ENCODE results near the gene FCHSD2.

The FCHSD2 gene

GRCh38 chr11:72959998-72960731 is 182.0 kb downstream of the FCHSD2 start:
- Histone ChIP-seq H3K9me3 (ENCODE audit: control insufficient read depth, low read length) (no peaks in the 10 kb centered on the region), H3K4me1 (ENCODE audit: control insufficient read depth, insufficient read depth, low read length) (no peaks in the 10 kb centered on the region), H3K4me3 (ENCODE audit: low read length) (no peak overlapping the region), H3K9ac (ENCODE audit: low read length) (no peak overlapping the region), H3K27me3 (ENCODE audit: control insufficient read depth, insufficient read depth, low read length) (no peaks in the 10 kb centered on the region), H3K36me3 (ENCODE audit: control insufficient read depth, insufficient read depth, low read length) (no peaks in the 10 kb centered on the region)

- Histone ChIP-seq H3K36me3 (ENCODE audit: control insufficient read depth, insufficient read depth, low read length) (no peaks in the 10 kb centered on the region), H3K27me3 (ENCODE audit: control insufficient read depth, insufficient read depth, low read length) (no peaks in the 10 kb centered on the region), H3K9ac (ENCODE audit: low read length) (no peak overlapping the region), H3K4me1 (ENCODE audit: control insufficient read depth, insufficient read depth, low read length) (no peaks in the 10 kb centered on the region), H3K9me3 (ENCODE audit: control insufficient read depth, low read length) (no peaks in the 10 kb centered on the region), H3K4me3 (ENCODE audit: low read length) (no peak overlapping the region)
Observed at GRCh38 chr11:72958791-72959190, 183.3 kb downstream of the FCHSD2 start.

- no peaks in the 10 kb centered on the region for H3K9me3 ChIP-seq (ENCODE audit: control insufficient read depth, low read length)
- H3K4me3 ChIP-seq (ENCODE audit: low read length), result no peak overlapping the region
- no peaks in the 10 kb centered on the region for H3K27me3 ChIP-seq (ENCODE audit: control insufficient read depth, insufficient read depth, low read length)
- no peaks in the 10 kb centered on the region for H3K4me1 ChIP-seq (ENCODE audit: control insufficient read depth, insufficient read depth, low read length)
- H3K9ac ChIP-seq (ENCODE audit: low read length), result no peak overlapping the region
- no peaks in the 10 kb centered on the region for H3K36me3 ChIP-seq (ENCODE audit: control insufficient read depth, insufficient read depth, low read length)
Observed at GRCh38 chr11:72955466-72955865, 186.7 kb downstream of the FCHSD2 start.

- no peaks in the 10 kb centered on the region for H3K9me3 ChIP-seq (ENCODE audit: control insufficient read depth, low read length)
- no peaks in the 10 kb centered on the region for H3K4me1 ChIP-seq (ENCODE audit: control insufficient read depth, insufficient read depth, low read length)
- H3K4me3 ChIP-seq (ENCODE audit: low read length), result no peak overlapping the region
- H3K36me3 ChIP-seq (ENCODE audit: control insufficient read depth, insufficient read depth, low read length), result no peaks in the 10 kb centered on the region
- H3K9ac ChIP-seq (ENCODE audit: low read length), result no peak overlapping the region
- H3K27me3 ChIP-seq (ENCODE audit: control insufficient read depth, insufficient read depth, low read length), result no peaks in the 10 kb centered on the region
Observed at GRCh38 chr11:72954860-72955259, 187.3 kb downstream of the FCHSD2 start.

GRCh38 chr11:72953637-72954036 is 188.5 kb downstream of the FCHSD2 start:
- no peaks in the 10 kb centered on the region for H3K4me1 ChIP-seq (ENCODE audit: control insufficient read depth, insufficient read depth, low read length)
- H3K9me3 ChIP-seq (ENCODE audit: control insufficient read depth, low read length), result no peaks in the 10 kb centered on the region
- no peaks in the 10 kb centered on the region for H3K36me3 ChIP-seq (ENCODE audit: control insufficient read depth, insufficient read depth, low read length)
- H3K27me3 ChIP-seq (ENCODE audit: control insufficient read depth, insufficient read depth, low read length), result no peaks in the 10 kb centered on the region
- H3K9ac ChIP-seq (ENCODE audit: low read length), result no peak overlapping the region
- H3K4me3 ChIP-seq (ENCODE audit: low read length), result no peak overlapping the region

GRCh38 chr11:72951888-72952287 is 190.2 kb downstream of the FCHSD2 start:
- H3K9ac ChIP-seq (ENCODE audit: low read length), result no peak overlapping the region
- H3K27me3 ChIP-seq (ENCODE audit: control insufficient read depth, insufficient read depth, low read length), result no peaks in the 10 kb centered on the region
- H3K36me3 ChIP-seq (ENCODE audit: control insufficient read depth, insufficient read depth, low read length), result no peaks in the 10 kb centered on the region
- no peaks in the 10 kb centered on the region for H3K9me3 ChIP-seq (ENCODE audit: control insufficient read depth, low read length)
- no peak overlapping the region for H3K4me3 ChIP-seq (ENCODE audit: low read length)
- no peaks in the 10 kb centered on the region for H3K4me1 ChIP-seq (ENCODE audit: control insufficient read depth, insufficient read depth, low read length)

- Histone ChIP-seq H3K36me3 (ENCODE audit: control insufficient read depth, insufficient read depth, low read length) (no peaks in the 10 kb centered on the region), H3K9me3 (ENCODE audit: control insufficient read depth, low read length) (no peaks in the 10 kb centered on the region), H3K9ac (ENCODE audit: low read length) (no peak overlapping the region)
Observed at GRCh38 chr11:72951193-72951592, 190.9 kb downstream of the FCHSD2 start.

GRCh38 chr11:72950685-72951084 is 191.4 kb downstream of the FCHSD2 start:
- Histone ChIP-seq H3K36me3 (ENCODE audit: control insufficient read depth, insufficient read depth, low read length) (no peaks in the 10 kb centered on the region), H3K4me1 (ENCODE audit: control insufficient read depth, insufficient read depth, low read length) (no peaks in the 10 kb centered on the region), H3K9me3 (ENCODE audit: control insufficient read depth, low read length) (no peaks in the 10 kb centered on the region), H3K27me3 (ENCODE audit: control insufficient read depth, insufficient read depth, low read length) (no peaks in the 10 kb centered on the region), H3K4me3 (ENCODE audit: low read length) (no peak overlapping the region), H3K9ac (ENCODE audit: low read length) (no peak overlapping the region)

More at GRCh38 chr11:72951193-72951592, 190.9 kb downstream of the FCHSD2 start:
- H3K27me3 ChIP-seq (ENCODE audit: control insufficient read depth, insufficient read depth, low read length), result no peaks in the 10 kb centered on the region
- no peaks in the 10 kb centered on the region for H3K4me1 ChIP-seq (ENCODE audit: control insufficient read depth, insufficient read depth, low read length)
- no peak overlapping the region for H3K4me3 ChIP-seq (ENCODE audit: low read length)

- Histone ChIP-seq H3K36me3 (ENCODE audit: control insufficient read depth, insufficient read depth, low read length) (no peaks in the 10 kb centered on the region), H3K4me3 (ENCODE audit: low read length) (no peak overlapping the region), H3K9ac (ENCODE audit: low read length) (no peak overlapping the region), H3K4me1 (ENCODE audit: control insufficient read depth, insufficient read depth, low read length) (no peaks in the 10 kb centered on the region), H3K9me3 (ENCODE audit: control insufficient read depth, low read length) (no peaks in the 10 kb centered on the region), H3K27me3 (ENCODE audit: control insufficient read depth, insufficient read depth, low read length) (no peaks in the 10 kb centered on the region)
Observed at GRCh38 chr11:72947229-72947628, 194.9 kb downstream of the FCHSD2 start.

GRCh38 chr11:72943664-72944063 is 198.5 kb downstream of the FCHSD2 start:
- no peaks in the 10 kb centered on the region for H3K9me3 ChIP-seq (ENCODE audit: control insufficient read depth, low read length)
- no peaks in the 10 kb centered on the region for H3K27me3 ChIP-seq (ENCODE audit: control insufficient read depth, insufficient read depth, low read length)
- H3K9ac ChIP-seq (ENCODE audit: low read length), result no peak overlapping the region
- no peaks in the 10 kb centered on the region for H3K36me3 ChIP-seq (ENCODE audit: control insufficient read depth, insufficient read depth, low read length)
- H3K4me3 ChIP-seq (ENCODE audit: low read length), result no peak overlapping the region
- peaks cover 4% of the 10 kb centered on the region for H3K4me1 ChIP-seq (ENCODE audit: control insufficient read depth, insufficient read depth, low read length)

GRCh38 chr11:72940417-72940816 is 201.7 kb downstream of the FCHSD2 start:
- no peak overlapping the region for H3K4me3 ChIP-seq (ENCODE audit: low read length)
- H3K9ac ChIP-seq (ENCODE audit: low read length), result no peak overlapping the region
- peaks cover 4% of the 10 kb centered on the region for H3K4me1 ChIP-seq (ENCODE audit: control insufficient read depth, insufficient read depth, low read length)
- H3K27me3 ChIP-seq (ENCODE audit: control insufficient read depth, insufficient read depth, low read length), result no peaks in the 10 kb centered on the region
- H3K36me3 ChIP-seq (ENCODE audit: control insufficient read depth, insufficient read depth, low read length), result no peaks in the 10 kb centered on the region
- no peaks in the 10 kb centered on the region for H3K9me3 ChIP-seq (ENCODE audit: control insufficient read depth, low read length)

GRCh38 chr11:72939031-72939430 is 203.1 kb downstream of the FCHSD2 start:
- no peak overlapping the region for H3K4me3 ChIP-seq (ENCODE audit: low read length)
- H3K27me3 ChIP-seq (ENCODE audit: control insufficient read depth, insufficient read depth, low read length), result no peaks in the 10 kb centered on the region
- H3K4me1 ChIP-seq (ENCODE audit: control insufficient read depth, insufficient read depth, low read length), result peaks cover 4% of the 10 kb centered on the region
- H3K9ac ChIP-seq (ENCODE audit: low read length), result no peak overlapping the region
- H3K36me3 ChIP-seq (ENCODE audit: control insufficient read depth, insufficient read depth, low read length), result no peaks in the 10 kb centered on the region
- H3K9me3 ChIP-seq (ENCODE audit: control insufficient read depth, low read length), result no peaks in the 10 kb centered on the region

GRCh38 chr11:72937439-72937838 is 204.7 kb downstream of the FCHSD2 start:
- H3K36me3 ChIP-seq (ENCODE audit: control insufficient read depth, insufficient read depth, low read length), result no peaks in the 10 kb centered on the region
- no peaks in the 10 kb centered on the region for H3K9me3 ChIP-seq (ENCODE audit: control insufficient read depth, low read length)
- peaks cover 4% of the 10 kb centered on the region for H3K4me1 ChIP-seq (ENCODE audit: control insufficient read depth, insufficient read depth, low read length)
- H3K4me3 ChIP-seq (ENCODE audit: low read length), result no peak overlapping the region
- H3K27me3 ChIP-seq (ENCODE audit: control insufficient read depth, insufficient read depth, low read length), result no peaks in the 10 kb centered on the region
- H3K9ac ChIP-seq (ENCODE audit: low read length), result no peak overlapping the region
